ENCODE measurements around the gene CDC42EP1. TPM values are rescaled to one million over a fixed set of nuclear protein-coding genes. Genes with fewer than 3 reads are reported as not detected.

Gene CDC42EP1
- total RNA-seq, 1 experiment from 2014 or later = 12.7 TPM

DNA sequence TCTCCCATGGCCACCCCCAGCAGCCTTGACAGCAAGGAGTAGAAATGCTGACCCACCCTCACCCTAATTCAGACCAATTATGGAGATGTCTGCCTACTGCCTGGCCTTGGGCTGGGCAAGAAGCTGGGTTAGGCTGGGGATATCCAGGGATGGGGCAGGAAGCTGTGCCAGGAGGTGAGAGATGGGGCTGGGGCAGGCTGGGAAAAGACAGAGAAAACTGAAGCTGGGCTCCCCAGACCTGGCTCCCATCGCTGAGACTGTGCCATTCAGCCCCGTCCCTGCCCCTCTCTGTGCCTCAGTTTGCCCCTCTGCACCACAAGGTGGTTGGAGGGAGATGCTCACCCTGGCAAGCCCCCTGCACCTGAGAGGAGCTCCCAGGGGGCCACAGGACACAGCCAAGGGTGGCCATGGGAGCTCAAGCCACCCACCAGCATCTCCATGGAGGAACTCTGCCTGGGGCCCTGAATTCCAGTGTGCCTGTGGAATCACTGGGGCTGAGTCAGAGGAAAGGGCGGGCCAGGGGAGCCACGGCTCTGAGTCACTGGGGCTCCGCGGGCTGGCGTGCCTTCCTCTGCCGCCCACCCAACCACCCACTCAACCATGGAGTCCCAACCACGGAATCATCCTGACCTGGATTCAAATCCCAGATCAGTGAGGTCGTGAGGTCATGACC lies 35.1 kb upstream of the CDC42EP1 start (continued):
- TF ChIP-seq, protein P1, sequence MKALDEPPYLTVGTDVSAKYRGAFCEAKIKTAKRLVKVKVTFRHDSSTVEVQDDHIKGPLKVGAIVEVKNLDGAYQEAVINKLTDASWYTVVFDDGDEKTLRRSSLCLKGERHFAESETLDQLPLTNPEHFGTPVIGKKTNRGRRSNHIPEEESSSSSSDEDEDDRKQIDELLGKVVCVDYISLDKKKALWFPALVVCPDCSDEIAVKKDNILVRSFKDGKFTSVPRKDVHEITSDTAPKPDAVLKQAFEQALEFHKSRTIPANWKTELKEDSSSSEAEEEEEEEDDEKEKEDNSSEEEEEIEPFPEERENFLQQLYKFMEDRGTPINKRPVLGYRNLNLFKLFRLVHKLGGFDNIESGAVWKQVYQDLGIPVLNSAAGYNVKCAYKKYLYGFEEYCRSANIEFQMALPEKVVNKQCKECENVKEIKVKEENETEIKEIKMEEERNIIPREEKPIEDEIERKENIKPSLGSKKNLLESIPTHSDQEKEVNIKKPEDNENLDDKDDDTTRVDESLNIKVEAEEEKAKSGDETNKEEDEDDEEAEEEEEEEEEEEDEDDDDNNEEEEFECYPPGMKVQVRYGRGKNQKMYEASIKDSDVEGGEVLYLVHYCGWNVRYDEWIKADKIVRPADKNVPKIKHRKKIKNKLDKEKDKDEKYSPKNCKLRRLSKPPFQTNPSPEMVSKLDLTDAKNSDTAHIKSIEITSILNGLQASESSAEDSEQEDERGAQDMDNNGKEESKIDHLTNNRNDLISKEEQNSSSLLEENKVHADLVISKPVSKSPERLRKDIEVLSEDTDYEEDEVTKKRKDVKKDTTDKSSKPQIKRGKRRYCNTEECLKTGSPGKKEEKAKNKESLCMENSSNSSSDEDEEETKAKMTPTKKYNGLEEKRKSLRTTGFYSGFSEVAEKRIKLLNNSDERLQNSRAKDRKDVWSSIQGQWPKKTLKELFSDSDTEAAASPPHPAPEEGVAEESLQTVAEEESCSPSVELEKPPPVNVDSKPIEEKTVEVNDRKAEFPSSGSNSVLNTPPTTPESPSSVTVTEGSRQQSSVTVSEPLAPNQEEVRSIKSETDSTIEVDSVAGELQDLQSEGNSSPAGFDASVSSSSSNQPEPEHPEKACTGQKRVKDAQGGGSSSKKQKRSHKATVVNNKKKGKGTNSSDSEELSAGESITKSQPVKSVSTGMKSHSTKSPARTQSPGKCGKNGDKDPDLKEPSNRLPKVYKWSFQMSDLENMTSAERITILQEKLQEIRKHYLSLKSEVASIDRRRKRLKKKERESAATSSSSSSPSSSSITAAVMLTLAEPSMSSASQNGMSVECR (CRISPR knock-in tag; IDR thresholded peaks at IDR 0.05; ENCODE audit: borderline replicate concordance) = no peak

DNA sequence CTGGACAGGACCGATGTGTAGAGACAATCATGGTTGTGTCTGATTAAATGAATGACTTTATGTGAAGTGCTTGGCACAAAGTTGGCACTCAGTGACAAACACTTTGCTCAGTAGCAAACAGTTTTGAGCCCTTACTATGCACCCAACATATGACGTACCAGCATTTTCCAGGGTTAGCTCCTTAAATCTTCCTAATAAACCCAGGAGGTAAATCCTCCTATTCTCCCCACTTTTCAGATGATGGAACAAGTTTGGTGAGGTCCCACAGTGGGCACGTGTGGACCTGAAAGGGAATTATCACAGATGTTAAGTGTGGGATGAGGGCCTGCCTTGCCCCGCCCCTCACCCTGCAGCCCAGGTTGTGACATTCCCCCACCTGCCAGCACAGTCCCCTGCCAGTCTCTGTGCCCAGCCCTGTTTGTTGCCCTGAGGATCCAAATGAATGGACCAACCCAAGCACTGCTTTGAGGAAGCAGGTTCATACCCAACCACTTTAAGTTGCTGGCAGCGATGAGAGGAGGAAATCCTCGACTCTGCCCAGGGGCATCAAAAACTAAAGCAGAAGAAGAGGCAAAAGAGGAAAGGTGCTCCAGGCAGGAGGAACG lies 34.4 kb upstream of the CDC42EP1 start:
- H3K36me3 Mint-ChIP-seq = no peaks in the 10 kb centered on the region
- H3K4me1 Mint-ChIP-seq = peaks cover 2% of the 10 kb centered on the region; the same call in 1 of the 2 replicates
- DNase-seq (ENCODE audit: low spot score) (no peak), ATAC-seq (no peak)
- POLR2A ChIA-PET = no interaction called here
- no peaks in the 10 kb centered on the region for H3K9me3 Mint-ChIP-seq
- TF ChIP-seq ZNF416 (CRISPR knock-in tag; IDR thresholded peaks at IDR 0.05) (no peak), ATF1 (CRISPR knock-in tag; IDR thresholded peaks at IDR 0.05) (no peak), MXD4 (CRISPR knock-in tag; IDR thresholded peaks at IDR 0.05; ENCODE audit: borderline replicate concordance) (no peak), ETV6 (CRISPR knock-in tag; IDR thresholded peaks at IDR 0.05) (no peak), ESRRA (CRISPR knock-in tag; IDR thresholded peaks at IDR 0.05; ENCODE audit: borderline replicate concordance) (no peak), GRHL2 (CRISPR knock-in tag; IDR thresholded peaks at IDR 0.05; ENCODE audit: insufficient replicate concordance, severe bottlenecking) (no peak), SOX15 (CRISPR knock-in tag; IDR thresholded peaks at IDR 0.05) (no peak), NR1H2 (CRISPR knock-in tag; IDR thresholded peaks at IDR 0.05) (no peak), TCF7 (CRISPR knock-in tag; IDR thresholded peaks at IDR 0.05; ENCODE audit: low read depth) (no peak), EMX1 (CRISPR knock-in tag; IDR thresholded peaks at IDR 0.05) (no peak)
- TF ChIP-seq, protein P2, sequence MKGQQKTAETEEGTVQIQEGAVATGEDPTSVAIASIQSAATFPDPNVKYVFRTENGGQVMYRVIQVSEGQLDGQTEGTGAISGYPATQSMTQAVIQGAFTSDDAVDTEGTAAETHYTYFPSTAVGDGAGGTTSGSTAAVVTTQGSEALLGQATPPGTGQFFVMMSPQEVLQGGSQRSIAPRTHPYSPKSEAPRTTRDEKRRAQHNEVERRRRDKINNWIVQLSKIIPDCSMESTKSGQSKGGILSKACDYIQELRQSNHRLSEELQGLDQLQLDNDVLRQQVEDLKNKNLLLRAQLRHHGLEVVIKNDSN (CRISPR knock-in tag; IDR thresholded peaks at IDR 0.05) = no peak
- TF ChIP-seq, protein P3, sequence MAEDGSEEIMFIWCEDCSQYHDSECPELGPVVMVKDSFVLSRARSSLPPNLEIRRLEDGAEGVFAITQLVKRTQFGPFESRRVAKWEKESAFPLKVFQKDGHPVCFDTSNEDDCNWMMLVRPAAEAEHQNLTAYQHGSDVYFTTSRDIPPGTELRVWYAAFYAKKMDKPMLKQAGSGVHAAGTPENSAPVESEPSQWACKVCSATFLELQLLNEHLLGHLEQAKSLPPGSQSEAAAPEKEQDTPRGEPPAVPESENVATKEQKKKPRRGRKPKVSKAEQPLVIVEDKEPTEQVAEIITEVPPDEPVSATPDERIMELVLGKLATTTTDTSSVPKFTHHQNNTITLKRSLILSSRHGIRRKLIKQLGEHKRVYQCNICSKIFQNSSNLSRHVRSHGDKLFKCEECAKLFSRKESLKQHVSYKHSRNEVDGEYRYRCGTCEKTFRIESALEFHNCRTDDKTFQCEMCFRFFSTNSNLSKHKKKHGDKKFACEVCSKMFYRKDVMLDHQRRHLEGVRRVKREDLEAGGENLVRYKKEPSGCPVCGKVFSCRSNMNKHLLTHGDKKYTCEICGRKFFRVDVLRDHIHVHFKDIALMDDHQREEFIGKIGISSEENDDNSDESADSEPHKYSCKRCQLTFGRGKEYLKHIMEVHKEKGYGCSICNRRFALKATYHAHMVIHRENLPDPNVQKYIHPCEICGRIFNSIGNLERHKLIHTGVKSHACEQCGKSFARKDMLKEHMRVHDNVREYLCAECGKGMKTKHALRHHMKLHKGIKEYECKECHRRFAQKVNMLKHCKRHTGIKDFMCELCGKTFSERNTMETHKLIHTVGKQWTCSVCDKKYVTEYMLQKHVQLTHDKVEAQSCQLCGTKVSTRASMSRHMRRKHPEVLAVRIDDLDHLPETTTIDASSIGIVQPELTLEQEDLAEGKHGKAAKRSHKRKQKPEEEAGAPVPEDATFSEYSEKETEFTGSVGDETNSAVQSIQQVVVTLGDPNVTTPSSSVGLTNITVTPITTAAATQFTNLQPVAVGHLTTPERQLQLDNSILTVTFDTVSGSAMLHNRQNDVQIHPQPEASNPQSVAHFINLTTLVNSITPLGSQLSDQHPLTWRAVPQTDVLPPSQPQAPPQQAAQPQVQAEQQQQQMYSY (CRISPR knock-in tag; IDR thresholded peaks at IDR 0.05) = no peak
- TF ChIP-seq, protein P4, sequence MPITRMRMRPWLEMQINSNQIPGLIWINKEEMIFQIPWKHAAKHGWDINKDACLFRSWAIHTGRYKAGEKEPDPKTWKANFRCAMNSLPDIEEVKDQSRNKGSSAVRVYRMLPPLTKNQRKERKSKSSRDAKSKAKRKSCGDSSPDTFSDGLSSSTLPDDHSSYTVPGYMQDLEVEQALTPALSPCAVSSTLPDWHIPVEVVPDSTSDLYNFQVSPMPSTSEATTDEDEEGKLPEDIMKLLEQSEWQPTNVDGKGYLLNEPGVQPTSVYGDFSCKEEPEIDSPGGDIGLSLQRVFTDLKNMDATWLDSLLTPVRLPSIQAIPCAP (CRISPR knock-in tag; IDR thresholded peaks at IDR 0.05) = no peak
- TF ChIP-seq, protein P5, sequence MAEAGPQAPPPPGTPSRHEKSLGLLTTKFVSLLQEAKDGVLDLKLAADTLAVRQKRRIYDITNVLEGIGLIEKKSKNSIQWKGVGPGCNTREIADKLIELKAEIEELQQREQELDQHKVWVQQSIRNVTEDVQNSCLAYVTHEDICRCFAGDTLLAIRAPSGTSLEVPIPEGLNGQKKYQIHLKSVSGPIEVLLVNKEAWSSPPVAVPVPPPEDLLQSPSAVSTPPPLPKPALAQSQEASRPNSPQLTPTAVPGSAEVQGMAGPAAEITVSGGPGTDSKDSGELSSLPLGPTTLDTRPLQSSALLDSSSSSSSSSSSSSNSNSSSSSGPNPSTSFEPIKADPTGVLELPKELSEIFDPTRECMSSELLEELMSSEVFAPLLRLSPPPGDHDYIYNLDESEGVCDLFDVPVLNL (CRISPR knock-in tag; IDR thresholded peaks at IDR 0.05; ENCODE audit: borderline replicate concordance, low read depth) = no peak
- H3K27me3 Mint-ChIP-seq (ENCODE audit: low read depth) = peaks cover 12% of the 10 kb centered on the region
- H3K4me3 Mint-ChIP-seq = no peak overlapping the region
- no peak overlapping the region for H3K27ac Mint-ChIP-seq
- CTCF ChIA-PET = interaction anchor here (1.5 kb wide), 1 partner anchor 265 kb away, joined by 3 read pairs; no protein-coding TSS in a partner anchor

All from WTC11 (cell line).